DND-41 (cell line): ENCODE measurements around the gene ORC4.

Source experiments
- CTCF ChIP-seq: IDR thresholded peaks from 2 replicates; pipeline ENCODE4 v1.5.1; 2012; ENCODE audit warnings: borderline replicate concordance, low read length, moderate library complexity, mild to moderate bottlenecking; ENCODE audit not compliant: poor library complexity, severe bottlenecking; ENCODE audit errors: extremely low read depth
- EZH2 ChIP-seq: IDR thresholded peaks from 3 replicates; pipeline ENCODE4 v1.6.1; 2012; ENCODE audit warnings: borderline replicate concordance, low read depth, mild to moderate bottlenecking, moderate library complexity, low read length, inconsistent platforms; ENCODE audit not compliant: severe bottlenecking

GRCh38 chr2:148039783-148040182 lies 19.2 kb upstream of the ORC4 start:
- TF ChIP-seq CTCF (no peak), EZH2 (no peak)
